ENCODE results near the gene ADD1. TPM values are rescaled to one million over a fixed set of nuclear protein-coding genes. Genes with fewer than 3 reads are reported as not detected.
A peak's percentile ranks its signal among the peaks of the same experiment; 100 is the strongest.

Gene ADD1
- total RNA-seq, 1 experiment from 2014 or later: 163 TPM

DNA sequence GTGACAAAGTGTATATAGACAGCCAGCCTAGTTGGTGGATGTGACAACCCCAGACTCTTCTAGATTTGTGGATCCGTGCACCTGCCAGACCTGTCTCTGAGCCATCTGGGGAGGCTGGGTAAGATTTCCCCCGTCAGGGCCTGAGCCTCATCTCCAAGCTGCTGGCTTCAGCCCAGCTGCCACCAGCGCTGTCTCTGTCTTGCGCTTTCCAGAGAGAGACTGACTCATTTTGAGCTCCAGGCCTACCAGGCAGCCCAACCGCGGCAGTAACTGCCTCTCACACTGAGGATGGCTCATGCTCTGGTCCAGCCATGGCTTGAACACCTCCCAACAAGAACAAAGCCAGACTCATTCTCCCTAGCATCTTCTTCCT is 93.1 kb downstream of the ADD1 start:
- H3K4me2 ChIP-seq (ENCODE audit: insufficient read depth, insufficient read length, low read length): no peak overlapping the region
- H3K27ac ChIP-seq (ENCODE audit: insufficient read length, low read depth, low read length): no peak overlapping the region
- no peaks in the 10 kb centered on the region for H4K20me1 ChIP-seq (ENCODE audit: control insufficient read depth, insufficient read depth, insufficient read length)
- H2AFZ ChIP-seq (ENCODE audit: low read length): no peak overlapping the region
- H3K27me3 ChIP-seq (ENCODE audit: insufficient read depth, low read length): no peaks in the 10 kb centered on the region
- TF ChIP-seq, protein P1, sequence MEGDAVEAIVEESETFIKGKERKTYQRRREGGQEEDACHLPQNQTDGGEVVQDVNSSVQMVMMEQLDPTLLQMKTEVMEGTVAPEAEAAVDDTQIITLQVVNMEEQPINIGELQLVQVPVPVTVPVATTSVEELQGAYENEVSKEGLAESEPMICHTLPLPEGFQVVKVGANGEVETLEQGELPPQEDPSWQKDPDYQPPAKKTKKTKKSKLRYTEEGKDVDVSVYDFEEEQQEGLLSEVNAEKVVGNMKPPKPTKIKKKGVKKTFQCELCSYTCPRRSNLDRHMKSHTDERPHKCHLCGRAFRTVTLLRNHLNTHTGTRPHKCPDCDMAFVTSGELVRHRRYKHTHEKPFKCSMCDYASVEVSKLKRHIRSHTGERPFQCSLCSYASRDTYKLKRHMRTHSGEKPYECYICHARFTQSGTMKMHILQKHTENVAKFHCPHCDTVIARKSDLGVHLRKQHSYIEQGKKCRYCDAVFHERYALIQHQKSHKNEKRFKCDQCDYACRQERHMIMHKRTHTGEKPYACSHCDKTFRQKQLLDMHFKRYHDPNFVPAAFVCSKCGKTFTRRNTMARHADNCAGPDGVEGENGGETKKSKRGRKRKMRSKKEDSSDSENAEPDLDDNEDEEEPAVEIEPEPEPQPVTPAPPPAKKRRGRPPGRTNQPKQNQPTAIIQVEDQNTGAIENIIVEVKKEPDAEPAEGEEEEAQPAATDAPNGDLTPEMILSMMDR (conservative IDR thresholded peaks at IDR 0.05): no peak
- H2BK12ac ChIP-seq (ENCODE audit: insufficient read length, low read depth, low read length): no peak overlapping the region
- H3K27ac Mint-ChIP-seq: peak overlapping the region in 2 of 3 experiments; percentile 83 to 92; a peak in 4 of 7 replicates
- H3K79me2 ChIP-seq (ENCODE audit: insufficient read depth, low read length): no peaks in the 10 kb centered on the region; the same call in 1 of the 2 replicates
- no peak overlapping the region for H4K8ac ChIP-seq (replicated peaks; ENCODE audit: insufficient read length, low read depth, low read length)
- no peak overlapping the region for H3K14ac ChIP-seq (ENCODE audit: insufficient read depth, low read length)
- no peak overlapping the region for H2BK15ac ChIP-seq (ENCODE audit: low read depth, low read length)
- no peak overlapping the region for H4K91ac ChIP-seq (ENCODE audit: insufficient read length, low read depth, low read length)
- H3K4ac ChIP-seq (ENCODE audit: low read depth, low read length): no peak overlapping the region
- H2BK20ac ChIP-seq (ENCODE audit: low read depth, low read length, poor library complexity, severe bottlenecking): no peak overlapping the region
- H3K9me3 ChIP-seq (ENCODE audit: control insufficient read depth, low read depth, low read length): no peaks in the 10 kb centered on the region
- no peak for DNase-seq
- H3T11ph ChIP-seq (ENCODE audit: low read length): no peak overlapping the region
- H3K4me1 ChIP-seq (ENCODE audit: insufficient read depth, low read length): no peaks in the 10 kb centered on the region
- peaks cover 10% of the 10 kb centered on the region for H3K23me2 ChIP-seq (ENCODE audit: insufficient read length, low read depth, low read length, poor library complexity, severe bottlenecking)
- H2BK5ac ChIP-seq (ENCODE audit: insufficient read length, low read length): no peak overlapping the region
- no peak overlapping the region for H2AK5ac ChIP-seq (ENCODE audit: insufficient read length, low read length)
- peak overlapping the region; percentile 65 to 81; a peak in 3 of 5 replicates for H3K4me3 Mint-ChIP-seq
- no peak overlapping the region for H3K18ac ChIP-seq (ENCODE audit: insufficient read length, low read depth, low read length)
- H3K4me1 Mint-ChIP-seq: peaks cover 28 to 30% of the 10 kb centered on the region in 2 experiments
- no CpG with 5 or more reads among the region's 6 CpGs for WGBS (ENCODE audit: extremely low coverage, insufficient read length, low lambda C conversion rate)
- no peak overlapping the region for H3K9ac ChIP-seq (ENCODE audit: extremely low read depth, insufficient read length, low read length)
- no peaks in the 10 kb centered on the region; the same call in 1 of the 2 replicates for H3K27me3 Mint-ChIP-seq (ENCODE audit: low read depth)
- H3K9me3 Mint-ChIP-seq: no peaks in the 10 kb centered on the region
- no peak overlapping the region for H2BK120ac ChIP-seq (ENCODE audit: low read depth, low read length, poor library complexity, severe bottlenecking)
- no peak overlapping the region for H3K56ac ChIP-seq (ENCODE audit: insufficient read length, low read depth, low read length)
- H3K79me1 ChIP-seq (ENCODE audit: insufficient read depth, low read depth, low read length, poor library complexity, severe bottlenecking): no peaks in the 10 kb centered on the region
- no peak overlapping the region for H4K5ac ChIP-seq (ENCODE audit: insufficient read length, low read depth, low read length)
- peaks cover 37 to 66% (median 60%) of the 10 kb centered on the region in 3 experiments; a peak in 6 of 7 replicates for H3K36me3 Mint-ChIP-seq (ENCODE audit: insufficient read depth in 1 of 3, low read depth in 3 of 3)
- no peak overlapping the region for H3K23ac ChIP-seq (ENCODE audit: insufficient read length, low read depth, low read length)
